HG03135 (cell line): Measurements from ENCODE around the gene IQSEC1.

ENCODE experiments used
- ATAC-seq: cut with Tn5 transposase; IDR thresholded peaks from one replicate; pipeline ENCODE4 v1.9.1; 2021; ENCODE audit warnings: mild to moderate bottlenecking, moderate library complexity; ENCODE audit not compliant: unreplicated experiment

IQSEC1 gene

GRCh38 chr3:13087320-13087990, 14.2 kb upstream of the IQSEC1 start:
- no peak for ATAC-seq

GRCh38 chr3:13086531-13086981, 13.3 kb upstream of the IQSEC1 start:
- ATAC-seq, result no peak

GRCh38 chr3:13085846-13086179, 12.6 kb upstream of the IQSEC1 start:
- ATAC-seq, result no peak

GRCh38 chr3:13085081-13085845, 12.0 kb upstream of the IQSEC1 start:
- ATAC-seq, result no peak

GRCh38 chr3:13083898-13084297, 10.7 kb upstream of the IQSEC1 start:
- peak; percentile 51 for ATAC-seq

- ATAC-seq, result no peak
Observed at GRCh38 chr3:13083254-13083653, 10.0 kb upstream of the IQSEC1 start.

- ATAC-seq, result no peak
Observed at GRCh38 chr3:13082677-13083076, 9.4 kb upstream of the IQSEC1 start.

GRCh38 chr3:13081603-13082360, 8.6 kb upstream of the IQSEC1 start:
- no peak for ATAC-seq

- no peak for ATAC-seq
Observed at GRCh38 chr3:13080591-13080990, 7.4 kb upstream of the IQSEC1 start.

- ATAC-seq, result no peak
Observed at GRCh38 chr3:13080026-13080425, 6.8 kb upstream of the IQSEC1 start.

GRCh38 chr3:13079510-13079909, 6.3 kb upstream of the IQSEC1 start:
- no peak for ATAC-seq

GRCh38 chr3:13079051-13079450, 5.8 kb upstream of the IQSEC1 start:
- no peak for ATAC-seq

- no peak for ATAC-seq
Observed at GRCh38 chr3:13078163-13078905, 5.1 kb upstream of the IQSEC1 start.

- no peak for ATAC-seq
Observed at GRCh38 chr3:13077431-13078162, 4.4 kb upstream of the IQSEC1 start.

- ATAC-seq, result no peak
Observed at GRCh38 chr3:13075986-13076654, 2.9 kb upstream of the IQSEC1 start.

- ATAC-seq, result no peak
Observed at GRCh38 chr3:13075318-13075717, 2.1 kb upstream of the IQSEC1 start.

GRCh38 chr3:13074006-13074375, 762 bp upstream of the IQSEC1 start:
- no peak for ATAC-seq

GRCh38 chr3:13072600-13073325, 466 bp downstream of the IQSEC1 start:
- peak; percentile 17 for ATAC-seq

- ATAC-seq, result peak; percentile 46
Observed at GRCh38 chr3:13072239-13072599, 1.0 kb downstream of the IQSEC1 start.
